GM19467 (cell line): Measurements from ENCODE around the gene GGA1.

Source experiments
- ATAC-seq: cut with Tn5 transposase; IDR thresholded peaks from one replicate; pipeline ENCODE4 v1.9.1; 2021; ENCODE audit warnings: mild to moderate bottlenecking, moderate library complexity; ENCODE audit not compliant: unreplicated experiment

GGA1 gene, protein sequence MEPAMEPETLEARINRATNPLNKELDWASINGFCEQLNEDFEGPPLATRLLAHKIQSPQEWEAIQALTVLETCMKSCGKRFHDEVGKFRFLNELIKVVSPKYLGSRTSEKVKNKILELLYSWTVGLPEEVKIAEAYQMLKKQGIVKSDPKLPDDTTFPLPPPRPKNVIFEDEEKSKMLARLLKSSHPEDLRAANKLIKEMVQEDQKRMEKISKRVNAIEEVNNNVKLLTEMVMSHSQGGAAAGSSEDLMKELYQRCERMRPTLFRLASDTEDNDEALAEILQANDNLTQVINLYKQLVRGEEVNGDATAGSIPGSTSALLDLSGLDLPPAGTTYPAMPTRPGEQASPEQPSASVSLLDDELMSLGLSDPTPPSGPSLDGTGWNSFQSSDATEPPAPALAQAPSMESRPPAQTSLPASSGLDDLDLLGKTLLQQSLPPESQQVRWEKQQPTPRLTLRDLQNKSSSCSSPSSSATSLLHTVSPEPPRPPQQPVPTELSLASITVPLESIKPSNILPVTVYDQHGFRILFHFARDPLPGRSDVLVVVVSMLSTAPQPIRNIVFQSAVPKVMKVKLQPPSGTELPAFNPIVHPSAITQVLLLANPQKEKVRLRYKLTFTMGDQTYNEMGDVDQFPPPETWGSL

DNA sequence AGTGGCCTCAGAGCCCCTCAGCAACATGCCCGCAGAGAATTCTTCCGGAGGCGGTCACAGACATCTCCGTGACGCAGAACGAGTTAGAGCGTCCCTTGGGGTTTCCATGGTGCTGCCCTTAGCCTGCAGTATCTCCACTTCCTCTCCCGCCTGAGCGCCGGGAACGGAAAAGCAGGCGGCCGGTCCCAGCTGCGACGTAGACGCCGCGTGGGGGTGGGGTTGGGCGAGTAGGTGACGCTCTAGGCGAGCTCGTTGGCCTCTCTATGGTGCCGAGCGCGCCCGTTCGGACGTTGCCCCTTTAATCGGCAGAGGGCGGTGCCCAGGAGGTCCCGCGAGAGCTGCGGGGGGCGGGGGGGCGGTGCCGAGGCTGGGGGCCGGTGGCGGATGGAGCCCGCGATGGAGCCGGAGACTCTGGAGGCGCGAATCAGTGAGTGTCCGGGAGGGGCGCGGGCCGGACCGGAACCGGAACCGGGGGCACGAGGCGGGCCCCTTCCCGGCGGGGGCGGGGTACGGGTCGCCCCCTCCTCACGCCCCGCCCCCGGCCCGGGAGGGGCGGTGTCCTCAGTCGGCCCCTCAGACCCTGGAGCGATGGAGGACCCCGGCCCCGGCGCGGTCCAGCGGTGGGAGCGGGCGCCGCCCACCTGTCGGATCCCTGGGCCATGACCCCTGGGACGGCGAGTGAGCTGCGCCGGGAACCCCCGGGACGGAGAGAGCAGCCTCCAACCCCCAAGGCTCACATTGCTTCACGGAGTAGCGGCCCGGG, at the start of gene GGA1:
Gene GGA1, plus strand, starts transcription at position 358 of the 763 bp plus-strand sequence. Its CDS starts 27 bp downstream, at position 385.
- ATAC-seq, result peak; percentile 72

DNA sequence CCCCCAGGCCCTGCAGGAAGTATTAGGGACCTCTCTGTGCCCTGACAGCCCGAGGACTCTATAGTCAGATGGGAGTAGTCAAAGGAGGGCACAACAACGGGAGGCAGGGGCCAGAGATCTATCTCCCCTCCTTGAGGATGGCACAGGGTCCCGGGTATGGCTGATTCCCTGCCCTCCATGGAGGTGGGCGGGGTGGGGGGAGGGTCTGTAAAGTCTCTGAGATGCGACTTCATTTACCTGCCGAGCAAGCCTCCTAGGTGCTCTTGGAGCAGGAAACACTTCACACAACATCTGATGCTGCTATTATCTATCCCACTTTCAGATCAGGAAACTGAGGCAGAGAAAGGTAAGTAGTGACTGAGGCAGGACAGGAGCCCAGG, 49.1 kb upstream of the GGA1 start:
- no peak for ATAC-seq

DNA sequence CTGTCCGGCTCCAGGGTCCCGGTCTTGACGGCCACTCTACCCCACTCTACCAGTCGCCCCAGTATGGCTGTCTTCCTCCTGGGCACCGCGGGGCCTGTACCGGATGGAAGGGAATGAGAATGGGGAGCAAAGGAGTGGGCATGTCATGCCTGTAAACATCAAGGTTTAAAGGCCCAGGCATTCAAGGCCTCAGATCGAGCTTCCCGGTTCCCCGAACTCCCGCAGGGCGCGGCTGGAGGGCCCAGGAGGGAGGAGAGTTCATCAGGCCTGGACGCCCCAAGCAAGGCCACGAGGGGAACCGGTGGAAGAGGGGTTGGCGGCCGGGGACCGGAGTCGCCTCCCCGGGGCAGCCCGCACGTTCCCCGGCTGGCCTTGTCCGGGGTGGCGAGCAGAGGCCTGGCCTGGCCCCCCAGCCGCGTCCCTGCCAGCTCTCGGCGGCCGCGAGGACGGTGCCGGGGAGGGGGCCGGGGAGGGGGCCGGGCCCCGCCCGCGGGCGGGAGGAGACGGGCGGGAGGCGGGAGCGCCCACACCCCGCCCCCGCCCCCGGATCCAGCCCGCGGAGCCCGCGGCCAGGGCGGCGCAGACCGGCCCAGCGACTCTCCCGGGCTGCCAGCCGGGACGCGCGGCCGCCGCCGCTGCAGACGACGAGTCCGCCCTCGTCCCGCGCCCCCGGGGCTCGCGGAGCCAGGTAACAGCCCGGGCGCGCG, 48.6 kb upstream of the GGA1 start, which contains the start of gene CDC42EP1:
Gene CDC42EP1, plus strand, starts transcription at position 580 of the 707 bp plus-strand sequence. CDS start 5,870 bp downstream, outside the sequence.
- no peak for ATAC-seq

DNA sequence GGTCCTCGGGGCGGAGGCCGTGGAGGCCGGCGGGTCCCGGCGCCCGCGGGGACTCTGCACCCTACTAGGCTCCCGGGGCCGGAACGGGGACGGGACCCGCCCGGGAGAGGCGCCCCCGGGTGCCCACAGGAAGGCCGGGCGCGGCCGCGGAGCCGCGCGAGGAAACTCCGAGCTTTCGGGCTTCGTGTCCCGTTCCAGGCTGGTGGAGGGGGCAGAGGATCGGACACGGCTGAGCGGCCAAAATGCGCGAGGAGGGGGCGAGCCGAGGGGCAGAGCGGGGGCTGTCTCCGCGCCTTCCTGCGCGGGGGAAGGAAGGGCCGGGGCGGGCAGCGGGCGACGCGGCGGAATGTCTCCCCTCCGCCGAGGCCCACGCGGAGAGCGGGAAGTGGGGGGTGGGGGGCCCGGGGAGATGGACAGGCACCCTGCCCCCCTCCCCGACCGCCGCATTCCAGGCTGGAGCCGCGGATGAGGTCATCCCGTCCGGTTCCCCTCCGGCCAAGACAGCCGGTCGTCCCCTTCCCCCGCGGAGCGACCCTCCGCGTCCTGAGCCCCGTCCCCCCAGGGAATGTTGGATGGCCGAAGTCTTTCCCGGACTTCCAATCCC, 47.9 kb upstream of the GGA1 start:
- ATAC-seq, result no peak

DNA sequence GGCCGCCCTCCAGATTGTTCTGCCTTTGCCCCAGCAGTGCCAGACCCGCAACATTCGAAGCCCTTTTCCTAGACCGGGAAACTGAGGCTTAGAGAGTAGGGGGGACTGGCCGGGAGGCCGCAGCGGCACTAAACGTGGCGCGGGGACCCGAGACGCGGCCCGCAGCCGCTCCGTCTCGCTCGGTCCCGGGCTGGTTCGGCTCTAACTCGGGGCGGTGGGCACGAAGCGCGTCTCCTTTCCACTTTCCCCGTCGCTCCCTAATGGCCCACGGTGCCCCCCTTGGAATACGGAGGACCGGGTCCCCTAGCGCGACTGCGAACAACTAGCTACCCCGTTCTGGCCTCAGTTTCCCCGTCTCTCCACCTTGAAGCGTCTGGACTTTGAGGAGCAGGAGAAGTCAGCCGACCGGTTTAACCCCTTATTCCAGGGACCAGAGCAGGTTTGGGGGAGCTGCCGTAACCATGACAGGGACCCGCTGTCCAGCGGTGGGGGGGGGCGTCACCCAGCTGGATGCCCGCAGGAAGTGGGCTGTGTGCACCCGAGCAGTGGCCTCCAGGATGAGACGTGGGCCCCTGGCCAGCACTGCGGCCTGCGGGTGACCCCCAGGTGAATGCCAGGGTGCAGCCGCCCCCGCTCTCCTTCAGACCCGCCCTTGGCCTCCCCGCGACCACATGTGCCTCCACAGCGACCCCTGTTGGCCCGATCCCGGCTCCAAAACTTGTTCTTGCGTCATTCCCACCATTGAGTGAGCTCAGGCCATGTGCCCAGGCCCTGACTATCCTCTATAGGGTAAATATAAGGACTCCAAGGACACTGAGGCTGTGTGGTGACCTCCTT, 47.2 kb upstream of the GGA1 start:
- ATAC-seq, result no peak

DNA sequence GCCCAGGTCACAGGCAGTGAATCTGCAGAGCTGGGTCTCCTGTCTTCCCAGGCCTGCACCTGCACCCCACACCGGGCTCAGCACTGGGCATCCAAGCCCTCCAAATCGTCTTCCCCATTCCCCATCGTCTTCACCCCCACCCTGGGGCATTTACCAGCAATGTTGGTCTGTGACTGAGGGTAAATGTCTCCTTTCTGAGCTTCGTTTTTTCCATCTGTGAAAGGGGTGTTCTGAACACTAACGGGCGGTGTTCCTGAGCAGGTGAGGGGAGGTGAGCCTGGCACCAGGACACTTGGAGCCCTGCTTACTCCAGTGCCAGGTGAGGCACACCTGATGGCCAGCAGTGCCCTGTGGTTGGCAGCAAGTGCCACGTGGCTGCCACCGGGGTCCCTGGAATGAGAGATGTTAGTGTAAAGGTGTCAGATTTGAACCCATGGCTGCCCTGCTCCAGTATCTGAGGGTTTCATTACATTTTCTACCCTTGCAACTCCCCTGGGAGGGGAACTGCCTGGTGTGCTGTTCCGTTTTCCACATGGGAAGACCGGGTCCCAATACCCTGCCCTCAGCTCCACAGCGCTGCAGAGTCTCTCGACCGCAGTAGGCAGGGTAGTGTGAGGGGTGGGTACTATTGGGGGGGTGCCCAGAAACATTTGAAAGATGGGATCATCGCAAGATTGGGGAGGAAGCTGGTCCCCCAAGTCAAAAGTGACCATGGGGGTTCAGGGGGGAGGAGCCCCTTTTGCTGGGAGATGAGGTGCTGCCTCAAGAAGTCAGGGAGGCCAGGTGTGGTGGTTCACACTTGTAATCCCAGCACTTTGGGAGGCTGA, 46.4 kb upstream of the GGA1 start:
- no peak for ATAC-seq

DNA sequence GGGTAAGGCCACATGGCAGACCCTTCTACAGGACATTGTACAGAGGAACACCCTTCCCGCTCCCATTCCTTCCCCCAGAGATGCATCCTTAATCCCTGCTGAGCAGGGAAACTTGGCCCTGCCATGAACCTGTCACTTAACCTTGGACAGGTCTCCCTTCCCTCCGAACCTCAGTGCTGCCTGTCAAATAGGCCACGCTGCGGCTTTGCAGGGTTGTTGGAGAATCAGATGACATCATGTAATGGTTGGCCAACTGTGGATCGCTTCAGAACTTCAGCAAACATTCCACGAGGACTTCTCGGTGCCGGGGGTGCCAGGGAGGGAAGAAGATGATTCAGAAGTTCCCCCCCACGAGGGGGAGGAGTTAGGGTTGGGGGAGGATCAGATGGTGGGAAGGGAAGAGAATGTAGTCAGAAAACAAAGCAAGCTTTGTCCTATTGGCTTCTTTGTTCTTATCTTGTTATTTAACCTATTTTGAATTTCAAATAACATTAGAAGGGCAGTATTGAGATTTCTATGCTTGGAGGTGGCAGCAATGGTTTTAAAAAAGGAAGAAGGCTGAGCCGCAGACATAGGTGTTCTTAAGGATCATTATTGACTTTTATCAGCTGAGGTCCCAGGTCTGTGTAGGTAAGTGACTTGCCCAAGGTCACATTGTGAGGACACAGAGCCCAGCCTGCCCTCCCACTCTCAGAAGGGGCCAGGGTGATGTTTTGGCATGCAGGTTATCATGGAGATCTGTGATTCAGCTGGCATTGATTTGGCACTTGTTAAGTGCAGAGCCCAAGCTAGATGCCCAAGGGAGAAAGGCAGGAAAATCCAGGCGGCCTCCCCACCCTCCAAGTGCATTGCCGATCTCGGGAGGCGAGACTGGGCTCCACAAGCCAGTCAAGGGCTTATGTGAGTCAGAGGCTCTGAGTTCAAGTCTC, 45.2 kb upstream of the GGA1 start:
- no peak for ATAC-seq

DNA sequence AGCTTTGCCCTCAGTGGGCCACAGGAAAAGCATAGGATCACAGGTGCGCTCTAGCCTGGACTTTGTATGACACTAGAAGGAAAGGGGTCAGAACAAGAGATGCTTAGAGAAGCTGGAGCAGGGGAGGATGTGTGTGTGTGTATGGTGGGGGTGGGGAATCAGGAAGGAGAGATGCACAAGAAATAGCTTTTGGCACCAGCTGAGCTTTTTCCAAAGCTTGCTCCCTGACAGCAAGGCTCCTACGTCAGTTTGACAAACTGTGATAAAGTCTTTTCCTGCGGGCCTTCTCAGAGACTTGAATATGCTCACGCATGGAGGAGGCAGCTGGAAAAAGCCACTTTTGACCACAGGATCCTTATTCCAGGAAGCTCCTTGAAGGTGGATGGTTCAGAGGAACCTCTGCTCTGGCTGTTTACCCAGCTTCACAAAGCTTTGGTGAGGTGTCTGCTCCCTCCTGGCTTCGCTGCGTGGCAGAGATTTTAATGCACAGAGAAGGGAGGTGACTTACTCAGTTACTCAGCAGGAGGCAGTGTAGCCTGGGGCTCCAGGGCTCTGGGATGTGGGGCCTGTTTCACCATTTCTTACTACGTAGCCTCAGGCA, 44.4 kb upstream of the GGA1 start:
- no peak for ATAC-seq

DNA sequence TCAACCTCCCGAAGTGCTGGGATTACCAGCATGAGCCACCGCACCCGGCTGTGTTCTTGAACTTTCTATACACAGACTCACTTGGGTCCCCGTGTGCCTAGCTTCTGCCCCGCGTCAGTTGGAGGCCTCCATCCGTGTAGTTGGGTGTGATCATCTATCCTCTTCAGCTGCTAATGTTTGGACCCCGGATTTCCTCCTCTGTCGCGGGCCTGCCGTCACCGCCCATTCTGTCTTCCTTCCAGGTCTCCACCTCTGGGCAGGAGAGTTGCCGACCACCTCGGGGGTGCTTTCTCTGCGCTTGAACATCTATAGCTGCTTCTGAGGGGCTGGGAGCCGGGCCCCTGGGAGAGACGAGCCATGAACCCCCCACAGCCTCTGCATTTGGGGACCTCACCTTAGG, 42.8 kb upstream of the GGA1 start:
- no peak for ATAC-seq

DNA sequence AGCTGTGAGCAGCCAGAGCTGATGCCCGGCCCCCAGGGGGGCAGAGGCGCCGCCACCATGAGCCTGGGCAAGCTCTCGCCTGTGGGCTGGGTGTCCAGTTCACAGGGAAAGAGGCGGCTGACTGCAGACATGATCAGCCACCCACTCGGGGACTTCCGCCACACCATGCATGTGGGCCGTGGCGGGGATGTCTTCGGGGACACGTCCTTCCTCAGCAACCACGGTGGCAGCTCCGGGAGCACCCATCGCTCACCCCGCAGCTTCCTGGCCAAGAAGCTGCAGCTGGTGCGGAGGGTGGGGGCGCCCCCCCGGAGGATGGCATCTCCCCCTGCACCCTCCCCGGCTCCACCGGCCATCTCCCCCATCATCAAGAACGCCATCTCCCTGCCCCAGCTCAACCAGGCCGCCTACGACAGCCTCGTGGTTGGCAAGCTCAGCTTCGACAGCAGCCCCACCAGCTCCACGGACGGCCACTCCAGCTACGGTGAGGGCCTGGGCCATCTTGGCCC, 42.3 kb upstream of the GGA1 start:
- no peak for ATAC-seq

DNA sequence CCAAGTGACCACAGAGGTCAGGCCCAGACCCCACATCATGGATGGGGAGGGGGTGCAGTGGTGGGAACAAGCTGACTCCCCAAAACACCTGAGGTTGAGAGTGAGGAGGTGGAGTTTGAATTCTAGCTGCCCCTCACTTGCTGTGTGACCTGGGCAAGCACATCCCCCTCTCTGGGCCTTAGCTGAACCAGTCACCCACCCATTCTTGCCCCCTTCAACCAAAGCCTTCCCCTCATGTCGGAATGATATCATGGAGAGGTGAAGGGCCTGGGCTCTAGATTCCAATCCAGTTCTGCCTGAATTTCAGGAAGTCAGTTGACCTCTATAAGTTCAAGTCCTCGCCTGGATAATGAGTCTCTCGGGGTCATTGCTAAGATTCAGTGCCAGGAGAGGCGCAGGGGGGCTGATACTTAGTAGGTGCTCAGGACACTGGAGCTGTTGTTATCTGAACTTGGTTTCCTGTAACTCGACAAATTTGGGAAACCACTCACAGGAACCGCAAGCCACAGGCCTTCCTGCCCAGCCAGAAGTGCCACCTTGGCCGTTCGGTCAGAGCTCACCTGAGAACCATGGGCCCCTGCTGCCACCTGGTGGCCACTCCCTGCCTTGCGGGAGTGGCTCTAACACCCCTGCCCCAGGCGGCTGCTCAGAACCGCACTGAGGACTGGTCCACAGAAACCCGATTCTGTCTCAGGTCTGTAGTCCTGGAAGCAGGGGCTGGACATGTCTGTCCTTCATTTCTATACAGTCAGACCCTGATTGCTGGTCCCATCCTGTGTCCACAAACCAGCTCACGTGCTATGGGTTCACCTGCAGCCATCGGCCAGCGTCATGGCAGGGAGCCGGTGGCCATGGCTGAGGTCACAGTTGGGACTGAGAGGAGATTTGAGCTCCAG, 41.5 kb upstream of the GGA1 start:
- ATAC-seq, result peak; percentile 77

DNA sequence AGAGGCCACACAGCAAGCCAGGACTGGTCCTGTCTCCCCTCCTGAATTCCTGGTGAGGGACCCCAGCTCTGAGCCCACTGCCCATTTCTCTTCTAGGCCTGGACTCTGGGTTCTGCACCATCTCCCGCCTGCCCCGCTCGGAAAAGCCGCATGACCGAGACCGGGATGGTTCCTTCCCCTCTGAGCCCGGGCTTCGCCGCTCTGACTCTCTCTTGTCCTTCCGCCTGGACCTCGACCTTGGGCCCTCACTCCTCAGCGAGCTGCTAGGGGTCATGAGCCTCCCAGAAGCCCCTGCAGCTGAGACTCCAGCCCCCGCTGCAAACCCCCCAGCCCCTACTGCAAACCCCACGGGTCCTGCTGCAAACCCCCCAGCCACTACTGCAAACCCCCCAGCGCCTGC, 40.6 kb upstream of the GGA1 start:
- ATAC-seq, result no peak

DNA sequence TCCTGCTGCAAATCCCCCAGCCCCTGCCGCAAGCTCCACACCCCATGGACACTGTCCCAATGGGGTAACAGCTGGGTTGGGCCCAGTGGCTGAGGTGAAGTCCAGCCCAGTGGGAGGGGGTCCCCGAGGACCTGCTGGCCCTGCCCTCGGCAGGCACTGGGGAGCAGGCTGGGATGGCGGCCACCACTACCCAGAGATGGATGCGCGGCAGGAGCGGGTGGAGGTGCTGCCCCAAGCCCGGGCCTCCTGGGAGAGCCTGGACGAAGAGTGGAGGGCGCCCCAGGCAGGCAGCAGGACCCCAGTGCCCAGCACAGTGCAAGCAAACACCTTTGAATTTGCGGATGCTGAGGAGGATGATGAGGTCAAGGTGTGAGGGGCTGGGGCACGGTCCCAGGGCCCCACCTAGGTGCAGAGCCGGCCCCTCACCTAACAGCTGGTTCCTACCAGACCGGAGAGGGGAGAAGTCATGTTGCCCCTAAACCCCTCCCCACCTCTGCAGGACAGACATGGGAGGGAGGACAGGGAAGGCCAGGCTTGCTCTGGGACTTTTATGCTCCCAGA, 40.1 kb upstream of the GGA1 start:
- ATAC-seq, result no peak

DNA sequence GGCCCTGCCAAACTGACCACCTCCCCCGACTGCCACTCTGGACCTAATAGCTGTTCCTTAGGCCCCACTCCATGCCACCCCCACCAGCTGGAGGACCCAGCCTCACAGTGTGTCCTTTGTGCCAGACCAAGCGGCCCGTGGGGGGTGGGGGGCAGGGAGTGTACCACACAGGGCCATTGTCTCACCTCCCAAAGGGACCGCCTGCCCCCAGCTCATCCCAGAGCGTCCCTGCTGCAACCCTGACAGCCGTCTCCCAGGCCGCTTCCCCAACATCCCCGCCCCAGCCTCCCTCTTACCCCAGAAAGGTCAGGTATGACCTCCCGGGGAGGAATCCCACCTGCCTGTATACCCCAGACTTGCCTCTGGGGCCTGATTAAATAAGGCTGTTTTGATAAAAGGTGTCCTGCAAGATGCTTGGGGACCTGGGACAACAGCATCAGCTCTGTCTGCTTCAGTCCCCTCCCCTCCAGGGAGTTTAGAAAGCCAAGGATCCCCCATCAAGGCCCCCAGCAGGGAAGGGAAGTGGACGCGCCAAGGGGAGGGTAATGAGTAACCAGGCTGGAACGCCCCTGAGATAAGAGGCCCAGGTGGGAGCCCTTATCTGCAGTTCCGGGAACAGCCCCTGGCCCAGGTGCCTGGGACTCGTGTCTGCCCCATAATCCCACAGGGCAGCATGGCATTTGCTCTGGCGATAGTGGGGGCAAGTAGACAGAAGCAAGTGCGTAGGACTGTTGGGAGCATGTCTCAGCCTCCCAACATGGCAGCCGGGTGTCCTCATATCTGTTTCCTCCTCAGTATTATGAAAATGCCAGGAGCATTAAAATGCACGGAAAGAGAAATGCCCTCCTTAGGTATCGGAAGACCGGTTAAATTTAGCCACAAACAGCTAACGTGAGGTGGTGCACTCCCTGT, 39.4 kb upstream of the GGA1 start:
- ATAC-seq, result no peak
